Activated B cell treated with CpG ODN at 0.5 μM for 24 hours (primary cell): ENCODE measurements around the gene XPNPEP2. TPM values are rescaled to one million over a fixed set of nuclear protein-coding genes. Genes with fewer than 3 reads are reported as not detected.

Experiments
- ATAC-seq: fragments of 200-7000 bp; cut with Tn5 transposase; one replicate; pipeline ENCODE4 v1.10.0; 2021; ENCODE audit warnings: low read depth, mild to moderate bottlenecking, moderate library complexity
- CTCF ChIA-PET: fragments of 350-600 bp; sonication (Branson Sonifier 250); formaldehyde crosslinking; loops from one replicate; lab custom pipeline; 2021; ENCODE audit warnings: antibody characterized with exemption; lab: Charles Lee
- POLR2A ChIA-PET: fragments of 350-600 bp; sonication (Branson Sonifier 250); formaldehyde crosslinking; loops from one replicate; lab custom pipeline; 2021; ENCODE audit warnings: antibody characterized with exemption; lab: Charles Lee
- DNase-seq: peaks from one replicate; pipeline ENCODE4 v3.0.0; 2022
- H3K27ac Mint-ChIP-seq: one replicate; pipeline ENCODE4 v1.8.0; 2020; ENCODE audit warnings: mixed read lengths
- H3K27me3 Mint-ChIP-seq: one replicate; pipeline ENCODE4 v1.8.0; 2021; ENCODE audit warnings: mixed read lengths
- H3K36me3 Mint-ChIP-seq: one replicate; pipeline ENCODE4 v1.8.0; 2021; ENCODE audit warnings: low read depth, mixed read lengths
- H3K4me1 Mint-ChIP-seq: one replicate; pipeline ENCODE4 v1.8.0; 2021; ENCODE audit warnings: mixed read lengths
- H3K4me3 Mint-ChIP-seq: one replicate; pipeline ENCODE4 v1.8.0; 2020; ENCODE audit warnings: mild to moderate bottlenecking, mixed read lengths
- H3K9me3 Mint-ChIP-seq: one replicate; pipeline ENCODE4 v1.8.0; 2020; ENCODE audit warnings: mixed read lengths
- intact Hi-C: fragments of 100-400 bp; cut with micrococcal nuclease; formaldehyde crosslinking; loops from one replicate; pipeline ENCODE4 v1.15.1; 2024
- total RNA-seq: library from RNA; stranded (reverse); gene quantifications from 2 replicates; pipeline ENCODE4 v1.2.3, GENCODE V29; 2022
- TF ChIP-seq, protein P1 (sequence below): fragments of 200-600 bp; IDR thresholded peaks from one replicate; pipeline ENCODE4 v1.8.0; 2022; ENCODE audit warnings: antibody characterized with exemption, mild to moderate bottlenecking

Gene XPNPEP2
- total RNA-seq, 1 donor from 2014 or later, result 0.07 TPM

DNA sequence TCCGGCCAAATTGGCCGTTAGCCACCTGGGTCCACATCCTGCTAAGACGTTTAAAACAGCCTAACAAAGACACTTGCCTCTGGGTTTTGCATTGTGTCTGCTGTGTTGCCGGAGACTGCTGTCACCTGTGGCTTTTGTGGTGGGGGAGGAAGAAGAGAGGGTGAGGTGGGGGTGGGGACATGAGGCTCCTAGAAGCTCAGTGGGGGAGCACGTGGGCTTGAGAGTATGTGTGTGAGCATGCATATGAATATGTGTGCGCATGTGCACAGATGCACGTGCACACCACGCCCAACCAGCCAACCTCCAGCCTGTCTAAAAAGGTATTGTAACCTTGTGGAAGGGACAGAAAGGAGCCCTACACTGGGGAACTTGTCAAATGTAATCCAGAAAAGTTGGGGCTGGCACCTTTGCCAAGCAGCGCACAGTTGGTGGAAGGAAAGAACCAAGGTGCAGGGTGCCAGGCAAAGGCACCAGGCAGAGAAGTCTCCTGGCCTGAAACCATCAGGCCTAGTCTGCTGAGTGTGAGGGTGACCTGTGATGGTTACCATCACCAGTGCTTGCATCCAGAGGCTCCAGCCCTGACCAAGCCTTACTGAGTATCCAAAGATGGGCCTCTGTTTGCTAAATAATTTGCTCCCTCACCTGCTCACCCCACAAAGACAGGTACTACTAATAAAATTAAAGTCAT is 30.8 kb downstream of the XPNPEP2 start:
- ChIA-PET CTCF (interaction anchor here (2.5 kb wide), 1 partner anchor 10 kb away, joined by 8 read pairs; no protein-coding TSS in a partner anchor), POLR2A (interaction anchor here (9.4 to 18.0 kb wide), 2 partner anchors 12 to 14 kb away, joined by 167 to 261 read pairs; partner anchors contain the start of gene SASH3)
- ATAC-seq (peak; percentile 40), DNase-seq (no peak)
- intact Hi-C loops, result loop anchor here (1.0 to 5.0 kb wide), 2 partner anchors 11 to 403 kb away; partner anchors contain the start of gene RAB33A
- Mint-ChIP-seq H3K4me1 (peaks cover 70% of the 10 kb centered on the region), H3K27me3 (no peaks in the 10 kb centered on the region), H3K4me3 (peak overlapping the region; percentile 7), H3K36me3 (no peaks in the 10 kb centered on the region), H3K9me3 (no peaks in the 10 kb centered on the region), H3K27ac (peak overlapping the region; percentile 80)
- TF ChIP-seq, protein P1, sequence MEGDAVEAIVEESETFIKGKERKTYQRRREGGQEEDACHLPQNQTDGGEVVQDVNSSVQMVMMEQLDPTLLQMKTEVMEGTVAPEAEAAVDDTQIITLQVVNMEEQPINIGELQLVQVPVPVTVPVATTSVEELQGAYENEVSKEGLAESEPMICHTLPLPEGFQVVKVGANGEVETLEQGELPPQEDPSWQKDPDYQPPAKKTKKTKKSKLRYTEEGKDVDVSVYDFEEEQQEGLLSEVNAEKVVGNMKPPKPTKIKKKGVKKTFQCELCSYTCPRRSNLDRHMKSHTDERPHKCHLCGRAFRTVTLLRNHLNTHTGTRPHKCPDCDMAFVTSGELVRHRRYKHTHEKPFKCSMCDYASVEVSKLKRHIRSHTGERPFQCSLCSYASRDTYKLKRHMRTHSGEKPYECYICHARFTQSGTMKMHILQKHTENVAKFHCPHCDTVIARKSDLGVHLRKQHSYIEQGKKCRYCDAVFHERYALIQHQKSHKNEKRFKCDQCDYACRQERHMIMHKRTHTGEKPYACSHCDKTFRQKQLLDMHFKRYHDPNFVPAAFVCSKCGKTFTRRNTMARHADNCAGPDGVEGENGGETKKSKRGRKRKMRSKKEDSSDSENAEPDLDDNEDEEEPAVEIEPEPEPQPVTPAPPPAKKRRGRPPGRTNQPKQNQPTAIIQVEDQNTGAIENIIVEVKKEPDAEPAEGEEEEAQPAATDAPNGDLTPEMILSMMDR, result no peak

DNA sequence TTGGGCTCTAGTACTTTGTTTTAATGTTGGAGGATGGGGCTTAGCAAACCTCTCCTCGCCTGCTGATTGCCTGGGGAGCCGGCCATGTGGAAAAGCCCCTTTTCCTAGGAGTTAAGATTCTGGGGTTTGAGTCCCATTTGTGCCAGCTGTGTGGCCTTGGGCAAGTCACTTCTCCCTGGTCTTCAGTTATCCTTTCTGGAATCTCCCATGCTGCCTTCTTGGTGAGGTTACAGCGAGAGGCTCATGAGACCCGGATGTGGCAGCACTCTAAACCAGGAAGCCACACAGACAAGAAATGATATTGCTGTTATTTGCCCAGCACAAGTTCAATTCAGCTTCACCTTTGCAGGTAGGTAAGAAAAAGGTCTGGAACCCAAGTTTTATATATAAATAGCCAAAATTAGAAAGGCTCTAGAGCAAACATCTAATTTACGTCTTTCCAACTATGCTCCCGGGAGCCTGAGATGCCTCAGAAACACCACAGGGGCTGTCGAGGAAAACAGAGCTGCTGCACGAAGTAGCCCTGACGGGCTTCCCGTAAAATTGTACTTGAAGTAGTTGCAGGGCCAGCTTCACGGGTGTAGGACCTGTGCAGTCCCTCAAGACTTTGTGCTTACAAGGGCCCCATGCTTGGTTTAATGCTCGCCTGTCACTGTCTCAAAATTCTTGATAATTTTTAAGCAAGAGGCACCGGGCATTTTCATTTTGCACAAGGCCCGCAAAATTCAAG is 32.7 kb downstream of the XPNPEP2 start:
- Mint-ChIP-seq H3K9me3 (no peaks in the 10 kb centered on the region), H3K4me1 (peaks cover 76% of the 10 kb centered on the region), H3K4me3 (no peak overlapping the region), H3K27me3 (no peaks in the 10 kb centered on the region), H3K36me3 (no peaks in the 10 kb centered on the region), H3K27ac (peak overlapping the region; percentile 89)
- intact Hi-C loops, result loop anchor here (5.0 kb wide), 1 partner anchor 401 kb away; the partner anchor contains the start of gene RAB33A
- POLR2A ChIA-PET, result interaction anchor here (0.6 to 18.0 kb wide), 8 partner anchors 9 to 167 kb away, joined by 3 to 261 read pairs (median 4); partner anchors contain the start of gene SASH3
- TF ChIP-seq, protein P1, result no peak
- ATAC-seq, result no peak
- CTCF ChIA-PET, result interaction anchor here (0.5 to 0.7 kb wide), 2 partner anchors 38 to 48 kb away, joined by 3 read pairs; no protein-coding TSS in a partner anchor
- no peak for DNase-seq

DNA sequence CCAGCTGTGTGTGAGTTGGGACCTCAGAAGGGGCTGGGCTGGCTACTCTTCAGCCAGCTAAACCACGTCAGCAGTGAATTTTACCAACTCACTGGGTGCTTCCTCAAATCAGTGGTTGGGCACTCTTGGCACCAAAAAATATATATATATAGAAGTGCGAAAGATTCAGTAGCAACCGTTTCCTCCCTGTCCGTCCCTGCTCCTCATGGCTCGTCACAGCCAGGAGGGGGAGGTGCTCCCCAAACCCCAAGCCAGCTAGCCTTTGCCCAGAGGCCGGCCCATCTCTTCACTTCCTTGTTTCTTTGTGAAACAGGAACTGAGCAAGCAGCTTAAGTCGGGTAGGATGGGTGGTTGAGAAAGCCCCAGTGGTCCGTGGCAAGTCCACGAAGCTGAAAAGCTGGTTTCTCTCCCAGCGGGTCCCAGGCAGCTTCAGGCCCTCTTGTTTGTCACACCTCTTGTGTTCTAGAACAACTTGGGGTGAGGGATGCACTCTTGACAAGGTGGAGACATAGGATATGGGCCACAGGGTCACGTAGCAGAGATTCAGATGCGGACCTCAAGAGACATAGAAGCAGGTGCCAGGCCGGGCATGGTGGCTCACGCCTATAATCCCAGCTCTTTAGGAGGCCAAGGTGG is 34.1 kb downstream of the XPNPEP2 start:
- peak overlapping the region; percentile 97 for H3K27ac Mint-ChIP-seq
- intact Hi-C loops, result loop anchor here (1.0 to 5.0 kb wide), 4 partner anchors 8 to 399 kb away; partner anchors contain the start of genes RAB33A and XPNPEP2
- TF ChIP-seq, protein P1, result no peak
- ATAC-seq (peak; percentile 76), DNase-seq (peak; percentile 59)
- peak overlapping the region; percentile 62 for H3K4me3 Mint-ChIP-seq
- H3K27me3 Mint-ChIP-seq, result no peaks in the 10 kb centered on the region
- POLR2A ChIA-PET, result interaction anchor here (0.7 to 18.0 kb wide), 15 partner anchors 8 to 133 kb away, joined by 3 to 261 read pairs (median 4); partner anchors contain the start of genes SASH3 and UTP14A
- peaks cover 84% of the 10 kb centered on the region for H3K4me1 Mint-ChIP-seq
- CTCF ChIA-PET, result interaction anchor here (0.9 to 1.6 kb wide), 5 partner anchors 9 to 35 kb away, joined by 3 to 7 read pairs (median 5); no protein-coding TSS in a partner anchor
- no peaks in the 10 kb centered on the region for H3K9me3 Mint-ChIP-seq
- H3K36me3 Mint-ChIP-seq, result no peaks in the 10 kb centered on the region

DNA sequence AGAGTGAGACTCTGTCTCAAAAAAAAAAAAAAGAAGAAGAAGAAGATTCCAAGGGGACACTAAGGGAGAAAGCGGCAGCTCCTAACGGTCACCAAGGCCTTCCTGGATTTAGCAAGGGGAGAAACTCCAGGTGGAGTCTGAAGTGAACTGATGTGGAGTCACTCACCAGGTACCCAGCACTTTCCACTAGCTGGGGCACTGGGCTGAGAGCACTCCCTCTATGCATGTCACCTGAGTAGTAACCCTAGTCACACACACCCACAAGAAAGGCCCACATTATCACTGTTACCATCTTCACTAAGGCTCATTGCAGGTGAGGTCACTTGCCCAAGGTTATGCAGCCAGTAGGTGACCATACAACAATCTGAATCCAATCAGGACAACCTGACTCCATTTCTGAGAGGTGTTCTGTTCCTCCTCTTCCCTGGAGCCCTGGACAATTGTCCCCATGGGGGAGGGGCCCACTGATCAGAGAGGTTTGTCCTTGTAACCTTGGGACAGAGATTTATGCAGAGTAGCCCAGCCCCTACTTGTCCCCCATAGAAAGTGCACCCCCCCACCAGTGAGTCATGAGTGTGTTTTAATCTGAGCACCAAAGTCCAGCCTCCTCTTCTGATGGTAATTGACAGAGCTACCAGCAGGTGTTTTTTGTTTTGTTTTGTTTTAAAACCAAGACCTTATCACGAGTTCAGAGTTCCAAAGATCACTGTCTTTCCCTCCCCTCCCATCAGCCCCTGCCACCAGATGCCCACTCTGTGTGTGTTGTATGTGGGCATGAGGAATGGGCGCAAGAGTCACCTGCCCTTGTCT is 35.1 kb downstream of the XPNPEP2 start:
- TF ChIP-seq, protein P1, result no peak
- Mint-ChIP-seq H3K9me3 (no peaks in the 10 kb centered on the region), H3K27me3 (no peaks in the 10 kb centered on the region), H3K36me3 (no peaks in the 10 kb centered on the region), H3K4me1 (peaks cover 83% of the 10 kb centered on the region), H3K4me3 (peak overlapping the region; percentile 25), H3K27ac (peak overlapping the region; percentile 97)
- POLR2A ChIA-PET, result interaction anchor here (0.6 to 18.0 kb wide), 12 partner anchors 8 to 324 kb away, joined by 3 to 261 read pairs (median 6); partner anchors contain the start of genes SASH3 and UTP14A
- ATAC-seq (no peak), DNase-seq (no peak)
- CTCF ChIA-PET, result interaction anchor here (0.7 to 1.0 kb wide), 3 partner anchors 15 to 18 kb away, joined by 3 read pairs; no protein-coding TSS in a partner anchor
- intact Hi-C loops, result loop anchor here (1.0 to 5.0 kb wide), 4 partner anchors 7 to 398 kb away; partner anchors contain the start of genes RAB33A and XPNPEP2
